GM12892 (cell line): ENCODE data around the gene FBP2.

ENCODE experiments used
- POLR2A ChIP-seq: IDR thresholded peaks from 2 replicates; pipeline ENCODE4 v1.6.1; 2011; ENCODE audit warnings: low read depth, low read length, control low read depth
- POLR2AphosphoS5 ChIP-seq: IDR thresholded peaks from 2 replicates; pipeline ENCODE4 v1.6.1; 2011; ENCODE audit warnings: low read depth, low read length, control low read depth
- TAF1 ChIP-seq: IDR thresholded peaks from 2 replicates; pipeline ENCODE4 v1.6.1; 2011; ENCODE audit warnings: low read depth, mild to moderate bottlenecking, control low read depth, low read length, borderline replicate concordance

GRCh38 chr9:94612071-94612470 lies 18.4 kb upstream of the FBP2 start:
- no peak for TF ChIP-seq POLR2A
- TF ChIP-seq TAF1: no peak
- TF ChIP-seq POLR2AphosphoS5: no peak
